ENCODE data around the gene RUNX3.

GRCh38 chr1:24903955-24904730 lies 25.9 kb downstream of the RUNX3 start:
- TF ChIP-seq CTCF (tag by site-specific recombination; IDR thresholded peaks at IDR 0.05), result no peak
- no peak for TF ChIP-seq ZNF10 (tag by site-specific recombination; IDR thresholded peaks at IDR 0.05)
- no peak for TF ChIP-seq ZNF423 (tag by site-specific recombination; IDR thresholded peaks at IDR 0.05)
- no peak for TF ChIP-seq ZNF654 (tag by site-specific recombination; IDR thresholded peaks at IDR 0.05; ENCODE audit: low read depth)
- no peak for TF ChIP-seq ZNF311 (tag by site-specific recombination; IDR thresholded peaks at IDR 0.05; ENCODE audit: borderline replicate concordance)
- TF ChIP-seq PRDM2 (tag by site-specific recombination; IDR thresholded peaks at IDR 0.05; ENCODE audit: borderline replicate concordance), result no peak
- TF ChIP-seq ZNF23 (tag by site-specific recombination; IDR thresholded peaks at IDR 0.05; ENCODE audit: borderline replicate concordance), result no peak
- TF ChIP-seq GLIS2 (tag by site-specific recombination; IDR thresholded peaks at IDR 0.05), result no peak
- no peak for TF ChIP-seq ZNF707 (tag by site-specific recombination; IDR thresholded peaks at IDR 0.05)
- no peak for TF ChIP-seq ZNF629 (tag by site-specific recombination; IDR thresholded peaks at IDR 0.05)

All from HEK293 (cell line).